Measurements from ENCODE around the gene SHF.

DNA sequence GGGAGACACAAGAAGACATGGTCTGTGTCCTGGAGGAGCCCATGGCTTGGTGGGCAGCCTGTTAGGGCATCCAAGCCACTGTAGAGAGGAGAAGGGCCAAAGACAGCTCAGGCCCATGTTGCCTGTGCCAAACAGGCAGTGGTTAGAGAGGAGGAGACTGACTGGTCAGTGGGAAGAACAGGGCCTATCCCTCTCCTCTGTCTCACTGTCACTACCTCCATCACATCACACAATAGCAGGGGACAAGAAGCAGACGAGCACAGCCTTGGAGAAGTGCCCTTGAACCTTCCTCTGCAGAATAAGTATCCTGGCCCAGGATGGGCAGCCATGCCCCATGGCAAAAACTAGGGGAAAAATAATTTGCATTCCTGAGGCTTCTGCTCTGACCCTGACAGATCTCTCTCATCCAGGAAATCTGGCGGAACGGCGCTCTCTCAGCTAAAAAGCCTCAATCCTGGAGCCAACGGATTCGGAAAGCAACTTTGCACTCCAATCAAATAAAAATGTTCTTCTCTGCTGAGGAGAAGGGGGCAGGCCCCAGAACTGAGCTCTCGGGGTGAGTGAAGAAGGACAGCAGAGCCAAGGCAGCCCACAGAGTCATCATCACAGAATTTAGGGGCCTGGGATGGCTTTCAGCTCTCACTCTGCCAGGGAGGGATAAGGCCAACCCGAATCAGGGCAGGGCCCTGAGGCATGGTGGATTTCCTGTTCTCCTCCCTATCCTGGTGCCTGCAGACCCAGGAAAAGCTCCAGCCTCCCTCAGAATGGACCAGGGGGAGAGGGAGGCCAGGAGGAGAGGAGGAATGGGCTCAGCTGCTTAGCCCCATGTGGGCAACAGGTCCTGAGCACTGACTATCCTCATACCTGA is 1.6 kb downstream of the SHF start:
- TF ChIP-seq EZH2 (IDR thresholded peaks at IDR 0.05; ENCODE audit: borderline replicate concordance, insufficient read depth, low read depth, low read length, poor library complexity, severe bottlenecking): no peak
- TF ChIP-seq, protein P1, sequence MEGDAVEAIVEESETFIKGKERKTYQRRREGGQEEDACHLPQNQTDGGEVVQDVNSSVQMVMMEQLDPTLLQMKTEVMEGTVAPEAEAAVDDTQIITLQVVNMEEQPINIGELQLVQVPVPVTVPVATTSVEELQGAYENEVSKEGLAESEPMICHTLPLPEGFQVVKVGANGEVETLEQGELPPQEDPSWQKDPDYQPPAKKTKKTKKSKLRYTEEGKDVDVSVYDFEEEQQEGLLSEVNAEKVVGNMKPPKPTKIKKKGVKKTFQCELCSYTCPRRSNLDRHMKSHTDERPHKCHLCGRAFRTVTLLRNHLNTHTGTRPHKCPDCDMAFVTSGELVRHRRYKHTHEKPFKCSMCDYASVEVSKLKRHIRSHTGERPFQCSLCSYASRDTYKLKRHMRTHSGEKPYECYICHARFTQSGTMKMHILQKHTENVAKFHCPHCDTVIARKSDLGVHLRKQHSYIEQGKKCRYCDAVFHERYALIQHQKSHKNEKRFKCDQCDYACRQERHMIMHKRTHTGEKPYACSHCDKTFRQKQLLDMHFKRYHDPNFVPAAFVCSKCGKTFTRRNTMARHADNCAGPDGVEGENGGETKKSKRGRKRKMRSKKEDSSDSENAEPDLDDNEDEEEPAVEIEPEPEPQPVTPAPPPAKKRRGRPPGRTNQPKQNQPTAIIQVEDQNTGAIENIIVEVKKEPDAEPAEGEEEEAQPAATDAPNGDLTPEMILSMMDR (IDR thresholded peaks at IDR 0.05): no peak

Measured in B cell (primary cell).